Measurements from ENCODE around the gene TMEM100.

TMEM100 gene

DNA sequence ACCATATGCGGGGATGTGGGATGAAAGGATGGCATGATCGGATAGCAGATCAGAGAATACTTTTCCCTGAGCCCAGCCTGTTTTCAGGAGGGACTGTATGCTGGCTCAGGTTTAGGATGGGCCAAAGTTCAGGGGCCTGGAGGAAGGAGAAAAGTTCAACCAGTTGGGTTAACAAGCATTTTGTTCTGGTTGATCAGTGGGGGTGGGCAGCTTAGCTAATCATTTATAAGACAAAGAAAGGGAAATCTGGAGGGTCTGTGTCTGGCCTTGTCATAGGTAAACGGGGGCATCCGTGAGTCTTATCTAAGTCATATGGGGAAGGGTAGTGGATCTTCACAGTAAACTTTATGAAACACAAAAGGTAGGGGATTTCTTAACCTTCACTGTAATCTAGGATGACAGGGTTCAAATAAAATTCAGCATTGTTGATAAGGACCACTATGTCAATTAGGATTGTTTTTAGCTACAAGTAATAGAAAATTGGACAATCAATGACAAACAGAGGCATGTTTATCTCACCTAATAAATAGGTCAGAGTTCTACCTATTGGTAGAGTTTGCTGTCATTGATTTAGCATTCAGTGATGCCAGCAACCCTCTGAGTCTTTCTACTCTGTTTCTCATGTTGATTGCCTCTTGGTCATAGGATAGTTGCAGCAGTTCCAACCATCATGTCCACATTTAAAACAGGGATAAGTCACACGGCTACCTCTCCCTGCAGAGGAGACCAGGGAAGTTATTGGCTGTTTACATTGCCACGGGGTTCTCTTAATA lies 39.6 kb upstream of the TMEM100 start:
- FAIRE-seq (no peak), DNase-seq (ENCODE audit: insufficient read length, low spot score) (no peak)
- TF ChIP-seq POLR2A (IDR thresholded peaks at IDR 0.05; ENCODE audit: low read depth, low read length): no peak
- no peak for TF ChIP-seq SPI1 (IDR thresholded peaks at IDR 0.05; ENCODE audit: low read depth, low read length)
- no peak for TF ChIP-seq TAF1 (IDR thresholded peaks at IDR 0.05; ENCODE audit: low read depth, low read length)
- no peak for TF ChIP-seq PAX5 (IDR thresholded peaks at IDR 0.05; ENCODE audit: insufficient read depth, low read length, severe bottlenecking)

DNA sequence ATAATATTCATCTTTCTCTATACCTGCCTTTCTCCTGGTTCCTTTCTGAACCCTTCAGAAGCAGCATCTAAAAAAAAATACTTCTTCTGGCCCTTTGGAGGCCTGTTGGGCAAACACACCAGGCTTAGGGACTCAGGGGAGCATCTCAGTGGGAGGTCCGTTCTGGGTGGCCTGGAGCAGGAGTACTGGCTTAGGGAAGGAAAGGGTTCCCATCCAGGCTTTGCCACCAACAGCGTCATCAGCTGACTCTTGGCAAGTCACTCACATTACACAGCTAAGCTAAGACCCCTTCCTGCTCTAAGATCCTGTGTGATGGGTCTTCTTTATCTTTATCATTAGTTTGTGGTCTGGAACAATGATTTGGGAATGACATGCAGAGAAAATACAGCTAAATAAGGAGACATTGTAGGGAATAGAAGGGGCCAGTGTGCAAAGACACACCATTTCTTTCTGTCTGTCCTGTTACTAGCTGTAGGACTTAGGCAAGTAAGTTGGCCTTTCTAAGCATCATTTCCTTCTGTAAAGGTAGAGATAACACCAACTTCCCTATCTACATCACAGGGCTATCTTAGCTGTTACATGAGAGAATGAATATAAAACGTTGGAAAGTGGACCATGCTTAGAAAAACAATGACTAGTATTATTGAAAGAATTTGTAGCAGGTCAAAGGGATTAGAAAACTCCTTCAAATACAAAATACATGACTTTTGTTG lies 38.1 kb upstream of the TMEM100 start:
- DNase-seq (ENCODE audit: insufficient read length, low spot score) (no peak), FAIRE-seq (no peak)
- TF ChIP-seq POLR2AphosphoS5 (IDR thresholded peaks at IDR 0.05; ENCODE audit: low read depth, low read length) (no peak), SPI1 (IDR thresholded peaks at IDR 0.05; ENCODE audit: low read depth, low read length) (no peak), TAF1 (IDR thresholded peaks at IDR 0.05; ENCODE audit: low read depth, low read length) (no peak), POLR2A (IDR thresholded peaks at IDR 0.05; ENCODE audit: low read depth, low read length) (no peak), PAX5 (IDR thresholded peaks at IDR 0.05; ENCODE audit: insufficient read depth, low read length, severe bottlenecking) (no peak), POU2F2 (IDR thresholded peaks at IDR 0.05; ENCODE audit: low read depth, low read length) (no peak)

DNA sequence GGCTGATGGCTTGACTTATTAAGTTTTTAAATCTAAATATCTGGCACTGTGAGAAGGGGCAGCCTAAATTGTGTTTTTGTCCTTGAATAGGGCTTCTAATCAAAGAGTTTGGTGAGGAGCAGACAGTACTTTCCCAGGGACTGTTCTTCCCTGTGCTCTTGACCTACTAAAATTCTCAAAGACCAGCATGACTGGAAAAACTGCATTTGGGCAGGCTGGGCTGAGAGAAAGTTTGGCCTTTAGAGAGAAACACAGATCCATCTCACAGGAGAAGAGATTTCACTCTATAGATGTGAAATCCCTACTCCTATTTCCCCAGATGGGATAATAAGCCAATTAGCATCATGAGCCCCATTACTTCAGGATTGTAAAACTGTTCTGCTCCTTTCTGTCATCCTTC lies 35.5 kb upstream of the TMEM100 start:
- TF ChIP-seq TAF1 (IDR thresholded peaks at IDR 0.05; ENCODE audit: low read depth, low read length) (no peak), SPI1 (IDR thresholded peaks at IDR 0.05; ENCODE audit: low read depth, low read length) (no peak), POLR2AphosphoS5 (IDR thresholded peaks at IDR 0.05; ENCODE audit: low read depth, low read length) (no peak), PAX5 (IDR thresholded peaks at IDR 0.05; ENCODE audit: insufficient read depth, low read length, severe bottlenecking) (no peak), POLR2A (IDR thresholded peaks at IDR 0.05; ENCODE audit: low read depth, low read length) (no peak), POU2F2 (IDR thresholded peaks at IDR 0.05; ENCODE audit: low read depth, low read length) (no peak)

DNA sequence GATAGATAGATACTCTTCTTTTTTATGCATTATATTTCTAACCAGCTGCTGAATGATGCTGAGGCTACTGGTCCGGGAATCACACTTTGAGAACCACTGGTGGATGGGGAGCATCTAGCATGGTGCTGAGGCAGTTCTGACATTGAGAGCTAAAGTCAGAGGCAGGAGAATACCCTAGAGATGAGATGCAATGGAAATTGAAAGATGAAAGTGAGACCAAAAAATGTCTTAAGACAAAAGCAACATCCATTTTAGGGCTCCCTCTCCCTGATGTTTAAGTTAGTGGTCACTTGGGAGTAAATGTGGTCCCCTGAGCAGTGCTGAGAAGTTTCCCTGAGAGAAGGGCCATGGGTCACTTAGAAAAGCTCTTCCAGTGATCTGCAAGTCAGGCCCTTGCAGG lies 35.0 kb upstream of the TMEM100 start:
- no peak for DNase-seq (ENCODE audit: insufficient read length, low spot score)
- no peak for TF ChIP-seq POU2F2 (IDR thresholded peaks at IDR 0.05; ENCODE audit: low read depth, low read length)
- no peak for TF ChIP-seq POLR2AphosphoS5 (IDR thresholded peaks at IDR 0.05; ENCODE audit: low read depth, low read length)
- no peak for TF ChIP-seq POLR2A (IDR thresholded peaks at IDR 0.05; ENCODE audit: low read depth, low read length)
- no peak for TF ChIP-seq PAX5 (IDR thresholded peaks at IDR 0.05; ENCODE audit: insufficient read depth, low read length, severe bottlenecking)
- TF ChIP-seq SPI1 (IDR thresholded peaks at IDR 0.05; ENCODE audit: low read depth, low read length): no peak
- no peak for TF ChIP-seq TAF1 (IDR thresholded peaks at IDR 0.05; ENCODE audit: low read depth, low read length)
- no peak for FAIRE-seq

More for the DNA sequence above, 35.5 kb upstream of the TMEM100 start:
- FAIRE-seq (no peak), DNase-seq (ENCODE audit: insufficient read length, low spot score) (no peak)

DNA sequence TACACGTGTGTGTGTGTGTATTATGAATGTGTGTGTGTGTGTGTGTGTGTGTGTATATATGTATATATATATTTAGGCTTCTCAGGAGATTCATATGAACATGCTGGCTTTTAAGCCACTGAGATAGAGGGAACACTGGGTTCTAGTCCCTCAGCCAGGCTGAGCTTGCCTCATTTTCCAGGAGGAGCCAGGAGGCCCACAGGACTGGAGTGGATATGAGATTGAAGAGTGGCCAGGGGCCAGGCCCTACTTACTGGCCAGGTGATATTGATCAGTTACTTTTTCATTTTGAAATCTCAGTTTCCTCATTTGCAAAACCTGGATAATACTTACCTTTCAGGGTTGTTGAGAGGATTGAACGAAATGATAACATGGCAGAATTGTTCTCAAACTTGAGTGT lies 34.0 kb upstream of the TMEM100 start:
- DNase-seq (ENCODE audit: insufficient read length, low spot score) (no peak), FAIRE-seq (no peak)
- no peak for TF ChIP-seq POU2F2 (IDR thresholded peaks at IDR 0.05; ENCODE audit: low read depth, low read length)
- TF ChIP-seq POLR2A (IDR thresholded peaks at IDR 0.05; ENCODE audit: low read depth, low read length): no peak
- no peak for TF ChIP-seq PAX5 (IDR thresholded peaks at IDR 0.05; ENCODE audit: insufficient read depth, low read length, severe bottlenecking)
- no peak for TF ChIP-seq SPI1 (IDR thresholded peaks at IDR 0.05; ENCODE audit: low read depth, low read length)
- TF ChIP-seq TAF1 (IDR thresholded peaks at IDR 0.05; ENCODE audit: low read depth, low read length): no peak
- TF ChIP-seq POLR2AphosphoS5 (IDR thresholded peaks at IDR 0.05; ENCODE audit: low read depth, low read length): no peak

DNA sequence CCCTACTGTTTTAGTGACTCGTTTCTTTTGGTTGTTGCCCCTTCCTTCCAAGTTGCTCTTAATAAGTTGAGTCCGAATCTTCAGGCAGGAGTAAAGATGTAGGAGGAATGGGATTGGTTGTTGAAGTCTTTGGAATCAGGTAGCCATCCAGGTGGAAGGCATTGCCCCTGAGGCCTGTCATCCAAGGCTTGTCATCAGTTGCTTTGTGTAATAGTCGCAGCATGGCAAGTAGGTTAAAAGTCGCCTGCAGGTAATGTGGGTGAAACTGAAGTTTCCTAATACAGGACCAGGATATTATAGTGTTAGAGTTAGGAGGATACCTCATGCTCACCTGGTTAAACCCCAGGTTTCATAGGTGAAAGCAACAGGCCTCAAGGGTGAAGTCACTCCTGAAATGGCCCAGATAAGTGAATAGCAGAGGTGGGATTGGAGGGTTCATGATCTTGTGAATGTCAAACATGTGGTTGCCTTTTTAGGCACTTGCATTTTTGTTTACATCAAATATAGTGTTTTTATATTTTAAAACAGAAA lies 29.1 kb upstream of the TMEM100 start:
- FAIRE-seq: no peak
- no peak for DNase-seq (ENCODE audit: insufficient read length, low spot score)
- TF ChIP-seq POLR2A (IDR thresholded peaks at IDR 0.05; ENCODE audit: low read depth, low read length): no peak
- TF ChIP-seq PAX5 (IDR thresholded peaks at IDR 0.05; ENCODE audit: insufficient read depth, low read length, severe bottlenecking): no peak
- TF ChIP-seq POLR2AphosphoS5 (IDR thresholded peaks at IDR 0.05; ENCODE audit: low read depth, low read length): no peak
- no peak for TF ChIP-seq TAF1 (IDR thresholded peaks at IDR 0.05; ENCODE audit: low read depth, low read length)
- no peak for TF ChIP-seq SPI1 (IDR thresholded peaks at IDR 0.05; ENCODE audit: low read depth, low read length)
- no peak for TF ChIP-seq POU2F2 (IDR thresholded peaks at IDR 0.05; ENCODE audit: low read depth, low read length)

DNA sequence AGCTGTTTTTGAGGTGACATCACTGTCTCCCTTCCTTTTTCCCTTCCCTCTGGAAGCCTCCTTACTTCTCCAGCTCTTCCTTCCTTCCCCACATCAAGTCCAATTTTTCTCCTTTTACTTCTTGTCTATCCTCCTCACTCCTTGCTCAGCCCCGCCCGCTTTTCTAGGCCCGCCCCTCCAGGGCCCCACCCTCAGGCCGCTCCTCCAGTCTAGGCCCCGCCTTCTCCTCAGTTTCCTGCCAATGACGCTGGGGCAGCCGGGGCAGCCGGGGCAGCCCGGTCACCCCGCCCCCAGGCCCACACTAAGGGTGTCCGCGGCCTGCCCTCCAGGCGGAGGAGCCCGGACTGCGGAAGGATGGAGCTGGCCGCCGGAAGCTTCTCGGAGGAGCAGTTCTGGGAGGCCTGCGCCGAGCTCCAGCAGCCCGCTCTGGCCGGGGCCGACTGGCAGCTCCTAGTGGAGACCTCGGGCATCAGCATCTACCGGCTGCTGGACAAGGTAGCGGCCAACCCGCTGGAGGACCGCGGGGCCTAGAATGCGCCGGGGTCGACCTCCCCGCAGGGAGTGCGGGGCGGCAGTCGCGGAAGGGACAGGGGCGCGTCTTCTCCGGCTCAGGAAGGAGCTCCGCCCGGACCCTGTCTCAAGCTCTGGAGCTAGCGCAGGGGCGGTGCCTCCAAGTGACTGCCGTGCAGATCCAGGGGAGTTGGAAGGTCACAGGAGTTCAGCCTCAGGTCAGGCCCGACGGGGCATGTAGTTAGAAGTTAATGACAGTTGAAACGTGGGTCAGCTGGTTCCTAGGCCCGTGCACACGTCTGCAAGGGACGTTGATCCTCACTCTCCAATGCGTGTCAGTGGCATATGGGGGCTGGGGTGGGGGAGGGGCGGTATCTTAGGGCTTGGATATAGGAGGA lies 28.3 kb upstream of the TMEM100 start, which contains the start of gene PCTP:
Gene PCTP (plus strand): TSS at position 302 of the 908 bp plus-strand sequence. CDS start 53 bp downstream, at position 355.
- FAIRE-seq: peak; percentile 52
- TF ChIP-seq POLR2AphosphoS5 (IDR thresholded peaks at IDR 0.05; ENCODE audit: low read depth, low read length) (no peak), PAX5 (IDR thresholded peaks at IDR 0.05; ENCODE audit: insufficient read depth, low read length, severe bottlenecking) (no peak), POU2F2 (IDR thresholded peaks at IDR 0.05; ENCODE audit: low read depth, low read length) (no peak), SPI1 (IDR thresholded peaks at IDR 0.05; ENCODE audit: low read depth, low read length) (no peak), POLR2A (IDR thresholded peaks at IDR 0.05; ENCODE audit: low read depth, low read length) (no peak), TAF1 (IDR thresholded peaks at IDR 0.05; ENCODE audit: low read depth, low read length) (no peak)

DNA sequence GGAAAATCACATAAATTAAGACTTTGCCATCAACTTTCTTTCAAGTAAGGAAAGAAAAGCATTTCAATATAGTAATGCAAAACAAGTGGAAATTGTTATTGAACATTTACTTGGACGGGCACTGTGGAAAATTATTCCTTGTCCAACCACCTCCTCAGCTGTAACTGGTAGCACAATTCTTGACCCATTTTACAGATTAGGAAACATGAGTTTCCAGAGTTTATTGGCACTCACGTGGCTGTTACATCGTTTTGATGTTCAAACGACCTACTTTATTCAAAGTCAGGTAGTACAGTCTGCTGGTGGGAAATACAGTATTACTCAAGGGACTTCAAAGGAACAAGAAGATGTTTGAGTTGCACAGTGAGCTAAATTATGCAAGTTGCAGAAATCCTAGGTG lies 27.3 kb upstream of the TMEM100 start:
- no peak for DNase-seq (ENCODE audit: insufficient read length, low spot score)
- peak; percentile 13 for FAIRE-seq
- no peak for TF ChIP-seq SPI1 (IDR thresholded peaks at IDR 0.05; ENCODE audit: low read depth, low read length)
- no peak for TF ChIP-seq TAF1 (IDR thresholded peaks at IDR 0.05; ENCODE audit: low read depth, low read length)
- no peak for TF ChIP-seq POLR2A (IDR thresholded peaks at IDR 0.05; ENCODE audit: low read depth, low read length)
- no peak for TF ChIP-seq POLR2AphosphoS5 (IDR thresholded peaks at IDR 0.05; ENCODE audit: low read depth, low read length)
- no peak for TF ChIP-seq PAX5 (IDR thresholded peaks at IDR 0.05; ENCODE audit: insufficient read depth, low read length, severe bottlenecking)
- no peak for TF ChIP-seq POU2F2 (IDR thresholded peaks at IDR 0.05; ENCODE audit: low read depth, low read length)

More for the DNA sequence above, 28.3 kb upstream of the TMEM100 start, which contains the start of gene PCTP:
- peak; percentile 73 for DNase-seq (ENCODE audit: insufficient read length, low spot score)
